Ishikawa (cell line): ENCODE measurements around the gene SGK1.

Experiments used
- EGR1 ChIP-seq: IDR thresholded peaks from 2 replicates; pipeline ENCODE4 v1.6.1; 2012
- EP300 ChIP-seq: IDR thresholded peaks from 2 replicates; pipeline ENCODE4 v1.6.1; 2012; ENCODE audit warnings: borderline replicate concordance
- YY1 ChIP-seq: IDR thresholded peaks from 2 replicates; pipeline ENCODE4 v1.6.1; 2012; ENCODE audit warnings: low read depth
- TF ChIP-seq, protein P1 (sequence below): IDR thresholded peaks from 2 replicates; pipeline ENCODE4 v1.6.1; 2012
- TF ChIP-seq, protein P2 (sequence below): IDR thresholded peaks from 2 replicates; pipeline ENCODE4 v1.6.1; 2012

GRCh38 chr6:134131530-134132139 is 186.3 kb downstream of the SGK1 start:
- TF ChIP-seq EP300 (no peak), EGR1 (no peak), YY1 (no peak)
- TF ChIP-seq, protein P1, sequence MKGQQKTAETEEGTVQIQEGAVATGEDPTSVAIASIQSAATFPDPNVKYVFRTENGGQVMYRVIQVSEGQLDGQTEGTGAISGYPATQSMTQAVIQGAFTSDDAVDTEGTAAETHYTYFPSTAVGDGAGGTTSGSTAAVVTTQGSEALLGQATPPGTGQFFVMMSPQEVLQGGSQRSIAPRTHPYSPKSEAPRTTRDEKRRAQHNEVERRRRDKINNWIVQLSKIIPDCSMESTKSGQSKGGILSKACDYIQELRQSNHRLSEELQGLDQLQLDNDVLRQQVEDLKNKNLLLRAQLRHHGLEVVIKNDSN = no peak
- TF ChIP-seq, protein P2, sequence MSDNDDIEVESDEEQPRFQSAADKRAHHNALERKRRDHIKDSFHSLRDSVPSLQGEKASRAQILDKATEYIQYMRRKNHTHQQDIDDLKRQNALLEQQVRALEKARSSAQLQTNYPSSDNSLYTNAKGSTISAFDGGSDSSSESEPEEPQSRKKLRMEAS = no peak
